Endothelial cell of umbilical vein (primary cell): ENCODE measurements around the gene IQSEC3.

Experiments
- POLR2A ChIP-seq: IDR thresholded peaks from 2 replicates; pipeline ENCODE4 v1.6.1; 2012; ENCODE audit warnings: low read depth, mild to moderate bottlenecking, control low read depth, low read length
- POLR2AphosphoS5 ChIP-seq: IDR thresholded peaks from 2 replicates; pipeline ENCODE4 v1.6.1; 2012; ENCODE audit warnings: low read depth, mild to moderate bottlenecking, control low read depth, low read length, moderate library complexity; ENCODE audit not compliant: insufficient read depth
- TF ChIP-seq, protein P1 (sequence below), 2 donors: IDR thresholded peaks; 1 replicate in 1 of 2; 2 replicates in 1 of 2; pipeline ENCODE4 v1.5.1; 2011; ENCODE audit warnings: low read length in 2 of 2, mild to moderate bottlenecking in 2 of 2, moderate library complexity in 2 of 2, control low read depth in 1 of 2, inconsistent platforms in 1 of 2, low read depth in 1 of 2; ENCODE audit not compliant: insufficient read depth in 1 of 2; ENCODE audit errors: extremely low read depth in 1 of 2

DNA sequence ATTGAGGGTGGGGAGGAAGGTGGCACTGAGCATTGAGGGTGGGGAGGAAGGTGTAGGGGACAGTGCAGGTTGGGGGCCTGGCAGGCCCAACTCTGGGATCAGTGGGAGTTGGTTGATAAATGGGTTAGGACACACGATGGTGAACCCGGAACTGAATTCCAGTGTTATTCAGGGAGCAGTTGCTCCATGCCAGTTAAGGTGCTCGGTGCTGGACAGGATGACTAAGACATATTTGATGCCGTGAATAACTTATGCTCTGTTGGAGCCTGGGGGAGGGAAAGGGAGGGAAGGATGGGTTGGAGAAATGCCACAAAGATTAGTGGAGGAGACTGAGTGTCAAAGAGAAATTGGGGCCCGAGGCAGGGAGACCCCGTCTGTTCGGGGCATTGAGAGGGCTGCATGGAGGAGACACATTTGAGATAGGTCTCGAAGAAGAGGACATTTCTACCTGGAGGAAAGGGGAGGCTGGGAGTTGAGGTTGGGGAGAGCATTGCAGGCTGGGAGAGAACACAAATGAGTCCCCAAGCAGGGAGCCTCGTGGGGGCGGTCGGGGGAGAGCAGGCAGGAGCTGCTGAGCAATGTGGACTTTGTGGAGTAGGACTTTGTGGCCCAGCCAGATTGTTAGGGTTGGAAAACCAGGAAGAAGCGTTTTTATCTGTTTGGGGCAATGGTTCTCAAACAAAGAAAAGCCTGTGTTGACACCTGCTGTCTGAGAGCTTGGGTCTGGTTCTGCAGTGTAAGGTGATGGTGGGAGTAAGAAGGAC, 65.3 kb downstream of the IQSEC3 start:
- no peak for TF ChIP-seq POLR2A
- TF ChIP-seq POLR2AphosphoS5, result no peak
- TF ChIP-seq, protein P1, sequence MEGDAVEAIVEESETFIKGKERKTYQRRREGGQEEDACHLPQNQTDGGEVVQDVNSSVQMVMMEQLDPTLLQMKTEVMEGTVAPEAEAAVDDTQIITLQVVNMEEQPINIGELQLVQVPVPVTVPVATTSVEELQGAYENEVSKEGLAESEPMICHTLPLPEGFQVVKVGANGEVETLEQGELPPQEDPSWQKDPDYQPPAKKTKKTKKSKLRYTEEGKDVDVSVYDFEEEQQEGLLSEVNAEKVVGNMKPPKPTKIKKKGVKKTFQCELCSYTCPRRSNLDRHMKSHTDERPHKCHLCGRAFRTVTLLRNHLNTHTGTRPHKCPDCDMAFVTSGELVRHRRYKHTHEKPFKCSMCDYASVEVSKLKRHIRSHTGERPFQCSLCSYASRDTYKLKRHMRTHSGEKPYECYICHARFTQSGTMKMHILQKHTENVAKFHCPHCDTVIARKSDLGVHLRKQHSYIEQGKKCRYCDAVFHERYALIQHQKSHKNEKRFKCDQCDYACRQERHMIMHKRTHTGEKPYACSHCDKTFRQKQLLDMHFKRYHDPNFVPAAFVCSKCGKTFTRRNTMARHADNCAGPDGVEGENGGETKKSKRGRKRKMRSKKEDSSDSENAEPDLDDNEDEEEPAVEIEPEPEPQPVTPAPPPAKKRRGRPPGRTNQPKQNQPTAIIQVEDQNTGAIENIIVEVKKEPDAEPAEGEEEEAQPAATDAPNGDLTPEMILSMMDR (IDR thresholded peaks at IDR 0.05; ENCODE audit: extremely low read depth in 1 of 2, insufficient read depth in 1 of 2, low read depth in 1 of 2, low read length in 2 of 2), result no peak
